A673 (cell line): ENCODE data around the gene ZNF319.

Experiments used
- EZH2 ChIP-seq: fragments of 200-600 bp; sonication (generic); IDR thresholded peaks from 2 replicates; pipeline ENCODE4 v1.6.1; 2017; ENCODE audit warnings: borderline replicate concordance, low read depth, mild to moderate bottlenecking, mixed read lengths, antibody characterized with exemption, low read length; ENCODE audit not compliant: poor library complexity, severe bottlenecking
- TF ChIP-seq, protein P1 (sequence below): fragments of 300-800, 200-600 bp; sonication (generic); conservative IDR thresholded peaks from 2 replicates; pipeline ENCODE4 v1.5.1; 2017; ENCODE audit warnings: low read depth, mild to moderate bottlenecking, antibody characterized with exemption, low read length, moderate library complexity, mixed read lengths

- TF ChIP-seq, protein P1, sequence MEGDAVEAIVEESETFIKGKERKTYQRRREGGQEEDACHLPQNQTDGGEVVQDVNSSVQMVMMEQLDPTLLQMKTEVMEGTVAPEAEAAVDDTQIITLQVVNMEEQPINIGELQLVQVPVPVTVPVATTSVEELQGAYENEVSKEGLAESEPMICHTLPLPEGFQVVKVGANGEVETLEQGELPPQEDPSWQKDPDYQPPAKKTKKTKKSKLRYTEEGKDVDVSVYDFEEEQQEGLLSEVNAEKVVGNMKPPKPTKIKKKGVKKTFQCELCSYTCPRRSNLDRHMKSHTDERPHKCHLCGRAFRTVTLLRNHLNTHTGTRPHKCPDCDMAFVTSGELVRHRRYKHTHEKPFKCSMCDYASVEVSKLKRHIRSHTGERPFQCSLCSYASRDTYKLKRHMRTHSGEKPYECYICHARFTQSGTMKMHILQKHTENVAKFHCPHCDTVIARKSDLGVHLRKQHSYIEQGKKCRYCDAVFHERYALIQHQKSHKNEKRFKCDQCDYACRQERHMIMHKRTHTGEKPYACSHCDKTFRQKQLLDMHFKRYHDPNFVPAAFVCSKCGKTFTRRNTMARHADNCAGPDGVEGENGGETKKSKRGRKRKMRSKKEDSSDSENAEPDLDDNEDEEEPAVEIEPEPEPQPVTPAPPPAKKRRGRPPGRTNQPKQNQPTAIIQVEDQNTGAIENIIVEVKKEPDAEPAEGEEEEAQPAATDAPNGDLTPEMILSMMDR: no peak
- TF ChIP-seq EZH2: no peak
Measured at GRCh38 chr16:57953857-57954256, 46.6 kb downstream of the ZNF319 start.
